HG03159 (cell line): ENCODE results near the gene AICDA.

Experiments
- ATAC-seq: cut with Tn5 transposase; IDR thresholded peaks from one replicate; pipeline ENCODE4 v1.9.1; 2021; ENCODE audit warnings: mild to moderate bottlenecking, moderate library complexity; ENCODE audit not compliant: unreplicated experiment

The AICDA gene

GRCh38 chr12:8559676-8560075 is 53.0 kb downstream of the AICDA start:
- ATAC-seq: no peak

DNA sequence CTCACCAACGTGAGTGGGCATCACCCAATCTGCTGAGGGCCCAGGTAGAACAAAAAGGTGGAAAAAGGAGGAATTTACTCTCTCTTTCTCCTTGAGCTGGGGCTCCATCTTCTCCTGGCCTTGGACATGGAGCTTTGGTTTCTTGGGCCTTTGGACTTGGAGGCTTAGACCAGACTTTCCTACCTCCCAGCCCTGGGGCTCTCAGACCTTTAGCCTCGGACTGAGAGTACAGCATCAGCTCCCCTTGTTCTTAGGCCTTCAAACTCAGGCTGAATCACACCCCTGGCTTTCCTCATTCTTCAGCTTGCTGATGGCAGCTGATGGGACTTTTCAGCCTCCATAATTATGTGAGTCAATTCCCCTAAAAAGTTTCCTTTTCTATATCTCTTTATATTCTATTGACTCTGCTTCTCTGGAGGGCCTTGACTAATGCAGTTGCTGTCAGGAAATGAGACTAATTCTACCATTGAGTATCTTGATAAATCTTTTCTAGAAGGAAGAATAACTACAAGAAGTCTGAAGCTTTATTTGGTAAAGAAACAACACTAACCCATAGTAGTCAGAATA is 56.0 kb downstream of the AICDA start:
- no peak for ATAC-seq

DNA sequence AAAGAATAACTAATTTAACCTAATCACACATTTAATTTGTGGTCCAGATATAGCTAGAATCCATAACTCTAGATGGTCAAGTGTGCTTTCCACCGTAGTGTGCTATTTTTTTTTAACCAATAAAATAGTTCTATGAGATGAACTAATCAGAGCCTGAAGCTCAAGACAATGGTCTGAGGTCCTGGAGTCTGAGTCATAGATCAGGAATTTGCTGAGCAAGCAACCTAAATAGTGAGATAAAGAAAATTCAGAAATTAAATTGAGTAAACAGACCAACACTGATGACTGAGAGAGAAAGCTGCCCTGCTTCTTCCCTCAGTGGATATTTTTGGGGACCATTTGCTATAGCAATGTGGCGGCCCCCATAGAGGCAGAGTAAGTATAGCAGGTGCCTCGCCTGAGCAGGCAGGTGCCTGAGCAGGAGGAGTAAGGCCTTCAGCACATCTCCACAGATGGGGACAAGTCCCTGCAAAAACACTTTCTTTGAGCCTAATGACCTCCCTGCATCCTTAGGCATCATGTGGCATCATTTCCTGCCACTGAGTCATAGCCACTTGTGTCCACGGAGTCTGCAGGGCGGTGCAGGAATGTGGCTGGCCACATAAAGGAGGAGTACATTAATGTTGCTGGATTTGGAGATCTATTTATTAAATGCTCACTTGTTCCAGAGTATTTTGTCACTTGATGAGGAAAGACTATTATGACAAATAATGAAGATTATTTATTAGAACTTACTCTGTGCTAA is 58.0 kb downstream of the AICDA start:
- no peak for ATAC-seq

- ATAC-seq: no peak
These were observed 59.5 kb downstream of the AICDA start for GRCh38 chr12:8553088-8553627.
